ENCODE results near the gene SPINK1. TPM values are rescaled to one million over a fixed set of nuclear protein-coding genes. Genes with fewer than 3 reads are reported as not detected.
"Not testable (repeated sequence)": the region's sequence is repeated elsewhere in the genome, so short reads cannot be mapped to it uniquely, and the experiment has no call there.

The SPINK1 gene
- total RNA-seq = 1 to 10 TPM in 1 of 2 donors, not detected in 1; 1.3 TPM
- long read RNA-seq, donor 1 = 0 reads
- long read RNA-seq, donor 2 = 0 reads

GRCh38 chr5:147831465-147831864 is at the start of gene SPINK1:
SPINK1 (minus strand) TSS chr5:147831671; CDS start chr5:147831577, 94 bp downstream.
- intact Hi-C loops (cut with DNase I) = no loop called here
- no peak for DNase-seq (ENCODE audit: low spot score)

GRCh38 chr5:147880487-147880886 is 49.0 kb upstream of the SPINK1 start:
- intact Hi-C loops (cut with DNase I) = no loop called here
- DNase-seq (ENCODE audit: low spot score) = no peak

GRCh38 chr5:147879784-147880183 is 48.3 kb upstream of the SPINK1 start:
- DNase-seq (ENCODE audit: low spot score) = no peak
- intact Hi-C loops (cut with DNase I) = no loop called here

- no peak for DNase-seq (ENCODE audit: low spot score)
- intact Hi-C loops (cut with DNase I) = no loop called here
These were observed 46.7 kb upstream of the SPINK1 start, which contains the start of gene SCGB3A2 for GRCh38 chr5:147878066-147878759. SCGB3A2 (plus strand) TSS chr5:147878711; CDS start chr5:147878804, 93 bp downstream.

GRCh38 chr5:147876626-147877025 is 45.2 kb upstream of the SPINK1 start:
- DNase-seq (ENCODE audit: low spot score) = no peak
- intact Hi-C loops (cut with DNase I) = no loop called here

GRCh38 chr5:147876141-147876540 is 44.7 kb upstream of the SPINK1 start:
- intact Hi-C loops (cut with DNase I) = no loop called here
- DNase-seq (ENCODE audit: low spot score) = no peak

- DNase-seq (ENCODE audit: low spot score) = no peak
- intact Hi-C loops (cut with DNase I) = no loop called here
These were observed 43.5 kb upstream of the SPINK1 start for GRCh38 chr5:147874910-147875367.

GRCh38 chr5:147874118-147874875 is 42.8 kb upstream of the SPINK1 start:
- DNase-seq (ENCODE audit: low spot score); intact Hi-C loops (cut with DNase I): not testable (repeated sequence)

GRCh38 chr5:147872744-147873435 is 41.4 kb upstream of the SPINK1 start:
- intact Hi-C loops (cut with DNase I); DNase-seq (ENCODE audit: low spot score): not testable (repeated sequence)

- intact Hi-C loops (cut with DNase I) = not testable (repeated sequence)
These were observed 40.6 kb upstream of the SPINK1 start for GRCh38 chr5:147871980-147872549.

GRCh38 chr5:147869892-147870291 is 38.4 kb upstream of the SPINK1 start:
- intact Hi-C loops (cut with DNase I); DNase-seq (ENCODE audit: low spot score): not testable (repeated sequence)

More at GRCh38 chr5:147871980-147872549, 40.6 kb upstream of the SPINK1 start:
- DNase-seq (ENCODE audit: low spot score) = not testable (repeated sequence)

GRCh38 chr5:147869112-147869511 is 37.6 kb upstream of the SPINK1 start:
- DNase-seq (ENCODE audit: low spot score) = no peak
- intact Hi-C loops (cut with DNase I) = no loop called here

GRCh38 chr5:147863454-147864158 is 32.1 kb upstream of the SPINK1 start:
- intact Hi-C loops (cut with DNase I) = no loop called here

GRCh38 chr5:147860641-147861025 is 29.2 kb upstream of the SPINK1 start:
- intact Hi-C loops (cut with DNase I) = no loop called here
- DNase-seq (ENCODE audit: low spot score) = no peak

More at GRCh38 chr5:147863454-147864158, 32.1 kb upstream of the SPINK1 start:
- no peak for DNase-seq (ENCODE audit: low spot score)

GRCh38 chr5:147859962-147860640 is 28.6 kb upstream of the SPINK1 start:
- intact Hi-C loops (cut with DNase I) = no loop called here

GRCh38 chr5:147858565-147858964 is 27.1 kb upstream of the SPINK1 start:
- no peak for DNase-seq (ENCODE audit: low spot score)
- intact Hi-C loops (cut with DNase I) = no loop called here

More at GRCh38 chr5:147859962-147860640, 28.6 kb upstream of the SPINK1 start:
- no peak for DNase-seq (ENCODE audit: low spot score)

- intact Hi-C loops (cut with DNase I) = no loop called here
- DNase-seq (ENCODE audit: low spot score) = no peak
These were observed 26.0 kb upstream of the SPINK1 start for GRCh38 chr5:147857302-147858129.
